ENCODE results near the gene RAP2C.

The RAP2C gene

DNA sequence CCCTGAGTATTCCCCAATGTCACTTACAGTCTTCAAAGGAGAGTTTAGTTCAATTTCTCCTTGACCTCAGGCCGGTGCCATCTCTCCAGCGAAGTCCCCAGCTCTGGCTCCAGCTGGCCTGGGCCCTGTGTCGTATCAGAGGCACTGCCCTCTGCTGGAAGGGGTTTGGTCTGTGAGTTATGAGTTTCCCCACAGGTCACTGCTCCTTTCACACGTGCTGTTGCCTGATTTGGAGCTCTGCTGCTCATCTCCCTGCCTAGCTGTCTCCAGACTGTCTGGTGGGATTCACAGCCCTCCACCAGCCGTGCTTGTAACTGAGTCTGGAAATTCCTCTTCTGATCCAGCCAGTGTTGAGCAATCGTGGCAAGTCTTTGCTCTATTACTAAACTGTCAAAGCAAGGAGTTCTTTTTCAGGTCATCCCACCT, at the start of gene RAP2C:
TSS of gene RAP2C (minus strand) at position 105 of the 426 bp plus-strand sequence. CDS start 2,179 bp downstream, outside the sequence.
- peak in 1 of 2 donors; percentile 31 for DNase-seq (ENCODE audit: low read depth in 2 of 2, low spot score in 1 of 2)

DNA sequence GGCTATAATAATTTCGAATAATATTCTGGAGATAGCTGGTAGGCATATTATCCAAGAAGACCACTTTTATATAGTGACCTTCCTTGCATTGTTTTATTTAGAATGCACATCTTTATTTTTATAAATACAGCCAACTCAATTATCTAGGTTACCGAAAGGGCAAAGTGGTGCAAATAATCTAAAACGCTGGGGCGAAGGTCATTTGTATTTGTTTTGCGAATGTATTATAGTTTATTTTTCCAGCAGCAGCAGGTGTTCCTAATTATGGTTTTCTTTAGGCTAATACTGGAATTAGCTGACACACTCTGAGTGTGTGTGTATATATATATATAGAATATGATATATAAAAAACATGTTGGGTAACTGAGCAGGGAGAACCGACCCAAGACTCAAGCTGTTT, 48.1 kb upstream of the RAP2C start:
- DNase-seq (ENCODE audit: low read depth in 2 of 2, low spot score in 1 of 2), result no peak

DNA sequence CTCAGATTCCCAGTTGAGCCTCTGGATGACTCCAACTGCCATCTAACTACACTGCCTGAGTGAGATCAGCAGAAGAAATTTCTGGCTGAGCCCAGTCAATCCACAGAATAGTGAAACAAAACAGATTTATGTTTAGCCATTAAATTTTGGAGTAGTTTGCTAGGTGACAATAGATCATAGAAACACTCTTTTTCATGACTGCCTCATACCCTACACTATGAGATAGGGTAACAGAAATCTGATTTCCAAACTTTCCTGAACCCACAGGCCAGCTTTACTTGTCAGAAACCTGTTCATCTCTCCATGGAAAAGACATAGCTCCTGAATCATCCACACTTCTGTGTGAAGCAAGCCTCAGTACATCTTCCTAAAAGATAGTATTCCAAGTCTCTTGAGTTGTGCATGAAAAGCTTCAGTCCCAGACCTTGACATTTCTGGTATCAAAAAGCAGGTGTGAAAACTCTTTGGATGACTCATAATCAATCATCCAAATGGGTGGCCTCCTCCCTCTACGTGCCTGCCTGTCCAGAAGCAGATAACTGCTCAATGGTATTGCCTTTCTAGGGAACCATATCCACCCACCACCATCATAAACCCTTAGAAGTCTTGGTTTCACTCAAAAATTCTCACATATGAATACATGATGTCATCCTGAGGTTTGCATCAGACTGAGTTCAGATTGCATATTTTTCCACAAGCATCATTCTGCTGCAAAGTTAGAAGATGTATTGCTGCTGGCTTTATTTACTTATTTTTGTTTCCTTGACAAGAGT, 47.5 kb upstream of the RAP2C start:
- no peak for DNase-seq (ENCODE audit: low read depth in 2 of 2, low spot score in 1 of 2)

DNA sequence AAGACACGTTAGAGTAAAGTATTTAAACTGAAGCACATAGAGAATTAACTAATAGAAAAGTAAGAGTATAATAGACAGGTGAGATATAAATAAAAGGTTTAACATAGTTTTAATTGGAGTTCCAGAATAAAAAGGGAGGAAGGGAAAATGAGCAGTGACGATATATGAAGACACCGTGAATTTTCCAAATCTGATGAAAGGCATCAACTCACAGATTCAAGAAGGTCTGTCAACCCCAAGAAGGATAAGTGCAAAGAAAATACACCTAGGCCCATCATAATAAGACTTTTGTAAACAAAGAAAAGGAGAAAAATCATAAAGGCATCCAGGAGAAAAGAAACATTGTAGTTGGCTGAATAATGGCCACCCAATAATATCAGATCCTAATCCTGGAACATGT, 43.9 kb upstream of the RAP2C start:
- no peak for DNase-seq (ENCODE audit: low read depth in 2 of 2, low spot score in 1 of 2)

DNA sequence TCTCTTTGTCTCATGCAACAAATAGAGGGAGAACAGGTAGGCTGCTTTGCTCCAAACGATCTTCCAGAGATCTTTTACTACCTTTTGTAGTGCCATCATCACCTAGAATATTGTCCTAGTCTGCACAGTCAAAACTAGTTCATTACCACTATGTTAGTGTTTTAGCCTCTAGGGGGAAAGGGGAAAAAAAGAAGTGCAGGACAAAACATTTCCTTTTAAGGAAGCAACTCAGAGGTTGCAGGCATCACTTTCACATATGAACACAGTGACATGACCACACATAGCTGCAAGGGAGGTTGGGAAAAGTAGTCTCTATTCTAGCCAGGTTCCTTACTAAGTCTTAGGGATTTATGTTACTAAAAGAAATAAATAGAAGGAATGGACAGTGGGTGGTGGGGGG, 39.3 kb upstream of the RAP2C start:
- no peak for DNase-seq (ENCODE audit: low read depth in 2 of 2, low spot score in 1 of 2)

DNA sequence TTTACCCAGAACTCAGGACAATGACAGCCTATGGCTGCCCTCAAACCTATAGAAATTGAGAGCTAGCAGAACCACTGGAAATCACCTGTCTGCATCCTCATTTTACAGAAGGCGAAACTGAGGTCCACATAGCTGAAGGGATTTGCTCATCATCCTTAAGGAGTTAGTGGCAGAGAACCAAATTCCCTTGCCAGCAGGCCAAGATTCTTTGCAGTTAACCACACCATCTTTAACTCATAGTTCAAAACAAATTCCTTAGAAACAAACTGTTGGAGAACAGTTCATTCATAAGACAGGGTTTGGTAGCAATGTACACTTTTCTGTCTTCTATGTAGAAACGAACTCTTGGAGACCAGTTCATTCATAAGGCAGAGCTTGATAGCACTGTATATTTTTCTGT, 37.9 kb upstream of the RAP2C start:
- no peak for DNase-seq (ENCODE audit: low read depth in 2 of 2, low spot score in 1 of 2)

DNA sequence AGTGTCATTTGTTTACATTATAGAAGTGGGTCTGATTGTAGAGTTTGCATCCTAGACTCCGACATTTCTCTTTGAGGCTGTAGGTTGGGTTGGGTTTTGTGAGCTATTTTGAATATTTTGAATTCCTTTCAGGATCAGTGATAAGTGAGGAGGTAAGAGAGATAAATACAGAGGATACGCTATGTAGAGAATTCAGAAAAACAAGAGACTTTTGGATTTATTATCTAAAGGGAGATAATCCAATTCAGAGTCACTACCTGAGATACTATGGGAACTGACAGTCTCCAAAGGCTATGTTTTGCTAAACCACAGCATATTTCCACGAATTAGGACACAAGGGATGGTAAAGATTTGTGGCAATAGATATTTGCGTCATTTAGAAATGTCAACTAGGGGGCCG, 16.9 kb upstream of the RAP2C start:
- no peak for DNase-seq (ENCODE audit: low read depth in 2 of 2, low spot score in 1 of 2)

DNA sequence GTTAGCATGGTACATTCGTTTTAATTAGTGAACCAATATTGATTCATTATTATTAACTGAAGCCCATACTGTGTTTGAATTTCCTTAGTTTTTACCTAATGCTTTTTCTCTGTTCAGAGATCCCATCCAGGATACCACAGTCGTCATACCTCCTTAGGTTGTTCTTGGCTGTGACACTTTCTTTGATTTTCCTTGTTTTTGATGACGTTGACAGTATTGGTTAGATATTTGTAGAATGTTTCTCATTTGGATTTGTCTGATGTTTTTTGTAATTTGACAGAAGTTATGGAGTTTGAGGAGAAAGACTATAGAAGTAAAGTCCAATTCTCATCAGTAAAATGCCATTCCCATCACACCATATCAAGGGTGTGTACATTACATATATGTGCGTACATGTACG, 16.2 kb upstream of the RAP2C start:
- no peak for DNase-seq (ENCODE audit: low read depth in 2 of 2, low spot score in 1 of 2)

DNA sequence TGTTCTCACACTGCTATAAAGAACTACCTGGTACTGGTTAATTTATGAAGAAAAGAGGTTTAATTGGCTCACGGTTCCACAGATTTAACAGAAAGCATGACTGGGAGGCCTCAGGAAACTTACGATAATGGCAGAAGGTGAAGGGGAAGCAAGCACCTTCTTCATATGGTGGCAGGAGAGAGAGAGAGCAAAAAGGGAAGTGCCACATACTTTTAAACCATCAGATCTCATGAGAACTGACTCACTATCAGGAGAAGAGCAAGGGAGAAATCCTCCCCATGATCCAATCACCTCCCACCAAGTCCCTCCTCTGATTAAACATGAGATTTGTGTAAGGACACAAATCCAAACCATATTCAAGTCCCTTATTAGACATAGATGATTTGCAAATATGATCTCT, 12.3 kb upstream of the RAP2C start:
- no peak for DNase-seq (ENCODE audit: low read depth in 2 of 2, low spot score in 1 of 2)

DNA sequence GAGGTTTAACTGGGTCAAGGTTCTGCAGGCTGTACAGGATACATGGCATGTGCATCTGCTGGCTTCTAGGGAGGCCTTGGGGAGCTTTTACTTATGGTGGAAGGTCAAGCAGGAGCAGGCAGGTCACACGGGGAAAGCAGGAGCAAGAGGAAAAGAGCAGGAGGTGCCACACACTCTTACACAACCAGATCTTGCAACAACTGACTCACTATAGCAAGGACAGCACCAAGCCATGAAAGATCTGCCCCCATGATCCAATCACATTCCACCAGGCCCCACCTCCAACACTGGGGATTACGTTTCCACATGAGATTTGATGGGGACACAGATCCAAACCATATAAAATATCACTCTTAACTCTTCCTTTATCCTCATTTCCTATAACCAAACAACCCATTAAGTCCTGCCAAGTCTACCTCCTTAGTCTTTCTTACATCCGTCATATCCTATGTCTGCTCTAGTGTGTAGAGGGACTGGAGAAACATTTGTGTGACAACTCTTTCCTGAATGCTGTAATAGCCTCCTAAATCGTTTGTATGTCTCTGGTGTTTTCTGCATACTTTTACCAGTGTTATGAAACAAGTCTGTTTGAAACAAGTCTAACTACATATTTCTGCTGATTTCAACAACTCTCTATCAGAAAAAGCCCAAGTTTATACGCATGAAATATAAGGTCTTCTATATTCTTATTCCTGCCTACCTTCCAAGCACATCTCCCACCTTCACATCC, 8.3 kb upstream of the RAP2C start:
- no peak for DNase-seq (ENCODE audit: low read depth in 2 of 2, low spot score in 1 of 2)

DNA sequence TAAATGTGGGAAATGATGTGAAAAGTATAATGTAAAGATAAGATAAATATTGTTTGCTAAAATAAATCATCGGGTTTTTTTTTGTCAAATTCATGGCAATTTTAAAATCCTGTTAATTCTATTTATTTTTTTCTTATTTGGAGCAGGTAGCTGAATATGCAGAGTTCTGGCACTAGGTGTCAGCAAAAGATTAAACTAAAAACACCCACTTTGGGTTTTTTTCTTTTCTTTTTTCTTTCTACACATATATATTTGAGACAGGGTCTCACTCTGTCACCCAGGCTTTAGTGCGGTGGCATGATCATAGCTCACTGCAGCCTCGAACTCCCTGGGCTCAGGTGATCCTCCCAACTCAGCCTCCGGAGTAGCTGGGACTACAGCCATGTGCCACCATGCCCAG, 6.9 kb upstream of the RAP2C start:
- DNase-seq (ENCODE audit: low read depth in 2 of 2, low spot score in 1 of 2), result no peak

DNA sequence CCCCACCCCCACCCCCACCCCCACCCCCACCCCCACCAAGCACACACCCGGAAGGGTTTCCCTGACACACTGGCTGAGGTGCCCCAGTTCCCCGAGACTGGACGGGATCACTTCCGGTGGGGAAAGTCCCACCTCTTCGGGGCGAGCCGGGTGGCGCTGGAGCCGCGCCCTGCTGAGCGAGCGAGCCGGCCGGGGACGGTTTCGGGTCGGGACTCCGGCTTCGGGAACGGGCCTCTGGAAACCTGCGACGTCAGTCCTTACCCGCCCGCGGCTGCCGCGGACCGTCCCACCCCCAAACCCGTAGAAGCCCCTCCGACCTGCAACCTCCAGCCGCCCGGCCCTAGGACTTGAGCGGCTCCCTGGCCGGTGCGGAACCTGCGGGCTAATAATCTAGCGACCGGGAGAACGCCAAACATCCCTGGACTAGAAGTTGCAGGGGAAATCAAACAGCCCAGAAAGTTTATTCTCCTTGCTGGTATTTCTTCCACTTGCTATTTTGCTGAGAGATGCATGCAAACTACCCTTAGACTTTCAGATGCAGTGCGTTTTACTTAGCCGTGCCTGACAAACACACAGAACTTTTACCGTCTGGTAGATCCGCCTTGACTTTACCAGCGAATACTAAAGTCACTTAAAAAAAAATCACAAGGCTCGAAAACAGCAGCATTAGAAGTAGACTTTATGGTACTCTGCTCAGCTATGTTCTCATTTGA, 991 bp downstream of the RAP2C start:
- peak; percentile 50 to 61 for DNase-seq (ENCODE audit: low read depth in 2 of 2, low spot score in 1 of 2)

DNA sequence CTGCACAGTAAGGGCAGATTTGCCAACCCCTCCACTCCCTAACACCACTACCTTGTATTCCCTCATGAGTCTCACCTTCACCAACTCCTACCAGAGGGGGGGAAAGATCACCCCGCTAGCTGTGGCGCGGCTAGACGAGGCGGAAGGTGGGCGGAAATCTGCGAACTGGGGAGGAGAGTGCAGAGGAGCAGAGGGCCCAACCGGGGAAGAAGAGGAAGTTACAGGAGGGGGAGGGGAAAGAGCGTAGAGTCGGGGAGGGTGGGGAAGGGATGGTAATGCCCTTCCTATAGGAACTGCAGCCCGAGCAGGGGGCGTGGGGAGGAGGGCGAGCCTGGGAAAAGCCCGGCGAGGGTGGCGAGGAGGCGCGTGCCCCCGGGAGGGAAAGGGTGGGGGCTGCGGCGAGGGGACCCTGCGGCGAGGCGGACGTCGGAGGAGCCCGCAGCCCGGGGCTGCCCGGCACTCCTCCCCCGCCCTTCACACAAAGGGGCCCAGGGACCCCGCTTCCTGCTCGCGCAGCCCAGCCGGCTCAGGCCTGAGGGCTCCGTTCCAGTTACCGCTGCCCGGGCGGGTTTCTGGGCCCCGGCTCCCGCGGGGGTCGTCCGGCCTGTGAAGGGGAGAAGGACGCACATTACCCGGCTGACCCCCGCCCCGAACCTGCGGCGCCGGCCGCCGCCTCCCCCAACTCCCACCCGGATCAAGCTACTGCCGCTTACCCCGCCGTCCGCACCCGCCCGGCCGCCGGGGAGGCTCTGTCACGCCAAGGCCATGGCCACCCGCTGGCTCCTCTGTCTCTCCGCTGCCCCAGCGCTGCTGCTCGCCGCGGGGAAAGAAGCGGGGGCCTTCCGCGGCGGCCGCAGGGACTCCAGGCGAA, 1.8 kb downstream of the RAP2C start:
- DNase-seq (ENCODE audit: low read depth in 2 of 2, low spot score in 1 of 2), result peak; percentile 34 to 57

DNA sequence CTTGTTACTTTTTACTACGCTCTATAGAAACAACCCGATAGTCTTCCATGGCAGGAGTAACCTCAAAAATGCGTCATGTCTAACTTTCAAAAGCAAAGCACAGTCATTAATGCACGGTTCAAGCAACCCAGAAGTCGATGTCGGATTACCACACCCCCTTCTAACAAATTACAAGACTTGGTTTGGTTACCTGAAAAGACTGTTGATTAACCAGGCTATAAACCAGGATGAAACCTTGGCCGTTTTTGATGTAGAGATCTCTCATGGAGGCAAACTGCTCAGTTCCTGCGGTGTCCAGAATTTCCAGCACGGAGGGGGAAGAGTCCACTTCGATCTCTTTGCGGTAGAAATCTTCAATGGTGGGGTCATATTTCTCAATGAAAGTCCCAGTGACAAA, 2.4 kb downstream of the RAP2C start:
- DNase-seq (ENCODE audit: low read depth in 2 of 2, low spot score in 1 of 2), result no peak

DNA sequence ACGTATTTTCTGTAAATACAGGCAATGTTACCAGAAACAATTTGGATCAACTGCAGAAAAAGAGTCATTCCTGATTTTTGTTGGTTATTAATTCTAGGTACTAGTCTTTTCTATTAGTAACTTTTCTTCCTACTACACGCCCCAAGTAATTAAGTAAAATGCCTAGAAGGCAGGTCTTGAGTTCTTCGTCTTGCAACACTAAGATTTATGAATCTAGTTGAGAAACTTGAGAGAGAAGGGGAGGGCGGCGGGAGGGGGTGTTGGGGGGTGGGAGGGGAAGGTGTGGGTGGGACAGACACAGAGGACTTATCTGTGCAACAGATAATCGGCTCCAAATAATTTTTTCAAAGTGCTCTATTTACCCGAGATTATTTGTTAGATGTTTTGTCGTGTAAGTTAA, 3.0 kb downstream of the RAP2C start:
- no peak for DNase-seq (ENCODE audit: low read depth in 2 of 2, low spot score in 1 of 2)

DNA sequence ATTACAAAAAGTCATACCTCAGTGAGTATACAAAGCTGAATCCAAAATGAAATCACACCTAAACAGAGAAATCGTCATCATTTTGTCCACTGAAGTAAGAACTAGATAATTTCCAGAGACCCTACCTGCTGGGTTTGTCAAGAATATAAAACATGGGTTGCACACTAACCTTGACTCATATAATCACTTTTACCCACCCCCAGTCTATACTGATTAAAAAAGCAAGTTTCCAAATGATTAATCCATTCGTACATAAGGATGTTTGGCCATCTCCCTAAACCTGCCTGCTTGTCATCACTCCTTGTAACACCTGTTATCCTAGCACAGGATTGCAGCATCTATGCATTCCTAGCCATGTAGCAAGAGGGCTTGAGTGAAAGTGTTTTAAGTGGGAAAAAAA, 4.7 kb downstream of the RAP2C start:
- DNase-seq (ENCODE audit: low read depth in 2 of 2, low spot score in 1 of 2), result no peak

DNA sequence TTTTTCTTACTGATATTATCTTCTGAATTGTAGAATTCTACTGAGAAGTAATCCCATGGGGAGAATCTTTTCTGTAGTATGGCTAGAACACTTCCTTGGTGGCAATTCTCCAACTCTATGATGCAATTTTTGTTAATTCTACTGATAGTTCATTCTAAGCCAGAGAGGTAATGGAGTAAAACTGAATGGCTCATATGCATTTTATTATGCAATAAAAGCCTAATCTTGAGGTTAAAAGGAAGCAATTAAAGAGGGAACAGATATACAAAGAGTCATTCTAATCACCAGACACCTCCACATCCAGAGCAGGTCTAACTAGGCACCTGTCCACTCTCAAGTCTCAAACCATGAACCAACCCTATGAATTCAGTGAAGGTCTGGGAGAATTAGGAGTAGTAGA, 9.7 kb downstream of the RAP2C start:
- no peak for DNase-seq (ENCODE audit: low read depth in 2 of 2, low spot score in 1 of 2)

DNA sequence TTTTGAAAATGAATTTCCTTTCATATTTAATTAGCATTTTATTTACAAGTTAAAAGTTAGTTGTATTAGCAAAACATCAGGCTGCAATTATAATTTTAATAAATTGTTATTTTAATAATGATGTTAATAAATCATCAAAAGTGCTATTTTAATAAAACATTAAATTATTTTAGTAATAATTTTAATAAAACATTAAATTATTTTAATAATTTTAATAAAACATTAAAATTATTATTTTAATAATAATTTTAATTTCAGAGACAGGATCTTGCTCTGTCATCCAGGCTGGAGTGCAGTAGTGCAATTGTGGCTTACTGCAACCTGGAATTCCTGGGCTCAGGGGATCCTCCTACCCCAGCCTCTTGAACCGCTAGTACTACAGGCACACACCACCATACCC, 10.8 kb downstream of the RAP2C start:
- DNase-seq (ENCODE audit: low read depth in 2 of 2, low spot score in 1 of 2), result no peak

DNA sequence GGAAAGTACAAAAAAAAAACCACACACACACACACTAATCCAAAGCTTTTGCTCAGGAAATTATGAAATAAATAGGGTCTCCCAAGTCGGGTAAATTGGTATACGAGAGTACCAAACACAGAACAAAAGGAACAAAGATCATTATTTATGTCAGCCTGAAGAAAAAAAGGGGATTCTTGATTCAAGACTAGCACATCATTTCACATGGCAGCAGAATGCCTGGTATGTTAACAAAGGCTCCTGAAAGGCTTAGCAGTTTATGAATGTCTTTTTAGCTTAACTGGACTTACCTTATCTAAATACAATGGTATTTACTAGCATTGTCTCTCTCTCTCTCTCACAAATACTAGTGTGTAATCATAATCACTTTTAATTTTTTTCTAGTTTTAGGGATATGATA, 11.3 kb downstream of the RAP2C start:
- no peak for DNase-seq (ENCODE audit: low read depth in 2 of 2, low spot score in 1 of 2)

DNA sequence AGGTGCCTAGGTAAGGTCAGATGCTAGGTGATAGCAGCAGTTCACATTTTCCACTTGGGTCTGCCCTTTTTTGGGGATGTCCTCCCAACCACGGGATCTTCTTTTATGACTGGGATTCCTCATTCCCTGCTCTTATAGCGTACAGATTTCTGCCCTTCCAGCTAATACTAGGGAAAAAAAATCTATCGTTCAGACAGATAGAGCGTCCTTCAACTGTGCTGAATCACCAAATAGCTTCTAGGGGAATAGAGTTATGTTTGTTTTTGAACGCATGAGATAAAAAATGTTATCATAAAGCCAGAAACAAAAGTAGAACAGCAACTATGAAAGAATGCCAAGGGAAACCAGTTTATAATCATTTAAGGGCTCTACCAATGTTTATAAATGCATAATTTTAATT, 13.0 kb downstream of the RAP2C start:
- DNase-seq (ENCODE audit: low read depth in 2 of 2, low spot score in 1 of 2), result no peak

DNA sequence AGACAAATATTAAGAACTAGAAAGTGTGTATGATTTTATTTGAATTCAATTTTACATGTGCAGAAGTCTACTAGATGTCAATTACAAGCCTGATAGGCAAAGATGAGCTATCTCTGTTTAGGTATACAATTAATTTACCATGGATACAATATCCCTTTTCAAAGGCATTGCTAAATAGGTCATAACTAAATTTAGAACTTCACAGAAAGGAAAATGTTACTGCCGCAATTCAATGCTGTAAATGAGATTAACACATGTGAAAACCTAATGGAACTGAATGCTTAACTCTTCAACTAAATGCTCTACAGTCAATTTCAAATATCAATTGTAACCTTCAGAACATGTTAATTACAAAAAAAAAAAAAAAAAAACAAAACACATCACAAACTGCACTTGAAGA, 14.6 kb downstream of the RAP2C start:
- DNase-seq (ENCODE audit: low read depth in 2 of 2, low spot score in 1 of 2), result no peak
